ENCODE results near the gene WFDC1.

The WFDC1 gene

DNA sequence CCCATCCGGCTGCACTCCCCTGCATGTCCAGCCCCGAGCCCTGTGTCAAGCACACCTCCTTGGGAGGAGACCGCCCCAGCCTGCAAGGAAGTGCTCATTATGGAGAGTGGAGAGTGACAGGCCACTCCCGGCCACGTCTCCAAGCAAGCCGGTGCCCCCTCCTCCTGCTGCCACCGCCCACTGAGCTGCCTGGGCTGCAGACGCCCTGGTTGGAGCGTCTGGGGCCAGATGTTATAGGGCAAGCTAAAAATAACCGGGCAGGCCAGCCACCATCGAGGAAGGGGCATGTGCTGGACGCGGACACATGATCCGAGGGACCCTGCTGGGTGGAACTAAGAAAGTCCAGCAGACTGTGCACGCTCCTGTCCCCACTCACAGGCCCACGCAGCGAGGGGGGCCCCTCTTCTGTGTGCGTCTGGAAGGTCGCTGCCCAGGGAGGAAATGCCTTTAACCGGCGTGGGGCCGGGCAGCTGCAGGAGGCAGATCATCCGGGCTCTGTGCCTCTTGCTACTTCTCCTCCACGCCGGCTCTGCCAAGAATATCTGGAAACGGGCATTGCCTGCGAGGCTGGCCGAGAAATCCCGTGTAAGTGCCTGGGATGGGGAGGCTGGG is at the start of gene WFDC1:
Gene WFDC1, plus strand, starts transcription at position 348 of the 612 bp plus-strand sequence. Its CDS starts 94 bp downstream, at position 442.
- DNase-seq = no peak

- DNase-seq = peak; percentile 77 to 83
These were observed 48.6 kb upstream of the WFDC1 start for GRCh38 chr16:84245956-84246678.

- DNase-seq = peak; percentile 95 to 97
These were observed 48.0 kb upstream of the WFDC1 start for GRCh38 chr16:84246679-84247077.

- no peak for DNase-seq
These were observed 47.3 kb upstream of the WFDC1 start for GRCh38 chr16:84247331-84247730.

DNA sequence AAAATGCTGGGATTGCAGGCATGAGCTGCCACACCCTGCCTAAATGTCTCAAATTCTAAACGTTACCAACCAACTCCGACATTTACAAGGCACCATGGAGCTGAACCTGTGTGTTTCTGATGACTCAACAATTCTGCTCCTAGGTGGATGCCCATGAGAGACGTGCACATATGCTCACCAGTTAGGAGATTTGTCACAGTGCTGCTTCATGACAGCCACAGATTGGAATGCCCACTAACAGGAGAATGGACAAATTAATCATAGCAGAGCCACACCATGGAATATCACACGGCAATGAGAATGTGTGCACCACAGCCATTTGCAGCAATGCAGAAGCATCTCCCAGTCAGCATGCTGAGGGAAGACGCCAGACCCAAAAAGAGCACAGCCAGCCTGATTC is 46.8 kb upstream of the WFDC1 start:
- peak in 1 of 2 experiments; percentile 23 for DNase-seq

- no peak for DNase-seq
These were observed 42.5 kb upstream of the WFDC1 start for GRCh38 chr16:84252184-84252583.

GRCh38 chr16:84253173-84253572 is 41.5 kb upstream of the WFDC1 start:
- no peak for DNase-seq

DNA sequence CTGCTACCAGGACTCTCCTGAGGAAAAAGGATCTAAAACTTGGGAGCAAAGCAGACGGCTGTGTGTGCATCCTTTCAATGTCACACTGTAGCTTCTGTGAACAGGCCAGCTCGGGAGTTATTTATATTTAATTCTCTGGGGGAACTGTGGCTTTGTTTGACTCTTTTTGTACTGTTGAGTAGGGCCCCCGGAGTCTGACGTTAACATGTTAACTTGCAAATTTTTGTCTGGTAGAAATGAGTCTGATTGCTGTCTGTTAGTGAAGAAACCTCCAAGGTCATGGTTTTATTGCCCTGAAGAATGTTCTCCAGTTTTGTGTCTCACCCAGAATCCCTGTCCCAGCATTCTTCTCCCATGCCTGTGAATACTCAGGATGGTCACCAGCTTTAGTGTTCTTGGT is 40.6 kb upstream of the WFDC1 start:
- DNase-seq = no peak

DNA sequence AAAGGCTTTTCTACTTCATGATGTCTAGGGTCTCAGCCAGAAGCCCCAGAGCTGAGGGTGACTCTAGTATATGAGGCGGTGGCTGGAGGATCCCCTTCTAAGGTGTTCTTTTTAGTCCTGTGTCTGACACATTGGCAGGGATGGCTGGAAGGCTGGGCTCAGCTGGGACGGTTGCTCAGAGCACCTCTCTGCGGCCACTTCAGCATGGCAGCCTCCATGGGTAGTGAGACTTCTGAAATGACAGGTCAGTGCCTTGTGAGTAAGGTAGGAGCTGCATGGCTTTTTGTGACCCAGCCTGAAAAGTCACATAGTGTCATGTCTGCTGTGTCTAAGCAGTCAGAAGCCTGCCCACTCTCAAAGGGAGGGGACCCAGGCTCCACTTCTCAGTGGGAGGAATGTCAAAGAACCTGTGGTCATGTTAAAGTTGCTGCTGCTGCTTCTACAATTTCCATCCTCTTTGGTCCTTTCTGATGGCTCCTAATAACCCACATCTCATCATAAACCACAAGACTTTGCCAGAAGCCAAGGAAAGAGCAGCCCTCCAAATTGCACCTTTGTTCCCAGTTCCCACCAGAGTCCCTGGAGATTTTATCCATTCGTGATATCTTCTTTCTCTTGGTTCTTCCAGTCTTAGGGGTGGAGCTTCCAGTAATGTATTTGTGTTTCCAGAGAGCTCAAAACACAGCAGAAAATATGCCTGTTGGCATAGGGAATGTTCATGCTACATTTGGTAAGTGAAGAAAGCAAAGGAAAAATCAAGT is 39.4 kb upstream of the WFDC1 start:
- DNase-seq = no peak

DNA sequence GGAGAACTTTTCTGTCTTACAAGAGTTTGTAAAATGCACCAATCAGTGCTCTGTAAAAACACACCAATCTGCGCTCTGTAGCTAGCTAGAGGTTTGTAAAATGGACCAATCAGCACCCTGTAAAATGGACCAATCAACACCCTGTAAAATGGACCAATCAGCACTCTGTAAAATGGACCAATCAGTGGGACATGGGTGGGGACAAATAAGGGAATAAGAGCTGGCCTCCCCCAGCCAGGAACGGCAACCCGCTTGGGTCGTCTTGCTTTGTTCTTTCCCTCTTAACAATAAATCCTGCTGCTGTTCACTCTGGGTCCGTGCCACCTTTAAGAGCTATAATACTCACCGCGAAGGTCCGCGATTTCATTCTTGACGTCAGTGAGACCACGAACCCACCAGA is 36.4 kb upstream of the WFDC1 start:
- no peak for DNase-seq

- DNase-seq = no peak
These were observed 35.0 kb upstream of the WFDC1 start for GRCh38 chr16:84259691-84260090.

- no peak for DNase-seq
These were observed 33.7 kb upstream of the WFDC1 start for GRCh38 chr16:84260766-84261554.

GRCh38 chr16:84262031-84262430 is 32.6 kb upstream of the WFDC1 start:
- no peak for DNase-seq

- DNase-seq = no peak
These were observed 31.7 kb upstream of the WFDC1 start for GRCh38 chr16:84262939-84263338.

DNA sequence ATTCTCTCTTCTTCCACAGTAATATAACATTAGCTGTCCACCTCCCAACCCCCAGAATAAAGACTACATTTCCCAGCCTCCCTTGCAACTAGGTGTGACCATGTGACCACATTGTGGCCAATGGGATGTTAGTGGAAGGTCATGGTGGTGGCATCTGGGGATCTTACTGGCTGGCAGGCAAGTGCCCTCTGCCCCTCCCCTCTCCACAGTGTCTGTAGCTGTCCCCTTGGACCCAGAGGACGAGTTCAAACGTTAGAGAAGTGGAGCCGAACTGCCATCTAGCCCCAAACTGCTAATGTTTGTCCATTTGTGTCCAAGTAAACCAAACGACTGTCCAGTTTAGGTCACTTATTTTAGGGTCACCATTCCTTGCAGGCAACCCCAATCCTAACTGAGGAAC is 28.2 kb upstream of the WFDC1 start:
- peak; percentile 95 to 98 for DNase-seq

GRCh38 chr16:84267380-84267779 is 27.3 kb upstream of the WFDC1 start:
- DNase-seq = no peak

DNA sequence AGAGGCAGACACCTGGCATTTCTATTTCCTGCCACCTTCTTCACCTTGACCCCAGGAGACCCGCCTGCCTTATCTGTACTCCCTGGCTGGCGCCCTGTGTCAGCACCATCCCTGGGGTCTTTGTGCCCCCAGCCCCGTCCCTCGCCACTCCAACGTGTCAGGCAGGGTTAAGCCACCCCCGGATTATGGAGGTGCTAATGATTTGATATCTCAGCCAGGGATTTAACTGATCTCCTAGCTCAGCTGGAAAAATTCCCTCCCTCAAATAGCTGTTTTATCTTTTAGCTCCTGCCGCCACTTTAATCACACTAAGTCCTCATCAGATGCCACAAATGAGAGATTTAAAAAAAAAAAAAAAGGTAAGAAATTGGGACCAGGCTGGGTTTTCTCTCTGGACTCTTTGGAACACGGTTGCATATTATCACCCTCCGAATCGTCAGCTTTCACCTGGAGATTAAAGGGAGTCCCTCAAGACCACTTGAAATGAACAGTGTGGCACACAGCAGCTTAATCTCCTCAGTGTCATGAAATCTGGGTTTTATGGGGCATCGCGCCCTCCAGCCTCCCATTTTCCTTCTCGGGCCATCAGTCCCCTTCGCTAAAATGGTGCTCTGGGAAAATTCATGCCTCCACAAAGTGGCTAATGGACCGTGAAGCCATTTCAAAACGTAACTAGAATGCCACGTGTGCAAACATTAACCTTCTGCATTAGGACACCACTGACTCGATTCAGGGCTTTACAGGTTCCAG is 26.2 kb upstream of the WFDC1 start:
- DNase-seq = peak; percentile 94 to 96

DNA sequence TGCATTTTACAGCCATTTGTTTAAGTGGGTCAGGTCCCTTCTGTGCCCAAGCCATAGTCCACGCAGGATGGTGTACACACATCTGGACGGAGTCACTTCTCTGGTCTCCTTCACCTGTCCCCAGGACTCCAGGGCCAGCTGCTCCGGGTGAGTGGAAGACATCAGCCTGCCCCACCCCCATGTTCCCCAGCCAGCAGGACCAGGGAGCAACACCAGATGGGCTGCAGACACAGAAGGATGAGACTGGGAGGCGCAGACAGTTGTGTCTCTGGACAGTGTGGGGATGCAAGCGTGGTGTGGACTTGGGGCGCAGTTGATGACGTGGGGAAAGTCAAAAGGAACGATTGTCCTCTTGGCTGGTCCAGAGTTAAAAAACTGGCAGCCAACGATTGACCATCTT is 24.6 kb upstream of the WFDC1 start:
- DNase-seq = peak; percentile 72 to 90

- no peak for DNase-seq
These were observed 24.1 kb upstream of the WFDC1 start for GRCh38 chr16:84270531-84270930.

GRCh38 chr16:84271037-84271436 is 23.6 kb upstream of the WFDC1 start:
- DNase-seq = no peak

DNA sequence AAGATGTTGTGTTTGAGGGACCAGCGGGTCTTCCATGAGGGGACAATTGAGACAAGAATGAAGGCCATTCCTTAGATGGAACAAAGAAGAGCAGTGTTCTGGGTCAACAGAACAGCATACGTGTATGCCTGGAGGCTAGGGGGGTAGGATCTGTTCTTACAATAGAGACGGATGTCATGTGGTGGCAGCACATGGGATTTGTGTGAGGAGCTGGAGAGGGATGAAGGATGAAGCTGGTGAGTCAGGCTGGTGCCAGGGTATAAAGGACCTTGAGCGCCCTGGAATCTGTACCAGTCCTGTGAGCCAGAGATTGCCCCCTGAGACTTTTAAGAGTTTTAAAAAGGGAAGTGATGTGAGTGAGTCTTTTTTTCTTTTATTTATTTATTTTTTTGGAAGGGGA is 22.8 kb upstream of the WFDC1 start:
- peak; percentile 75 for DNase-seq

DNA sequence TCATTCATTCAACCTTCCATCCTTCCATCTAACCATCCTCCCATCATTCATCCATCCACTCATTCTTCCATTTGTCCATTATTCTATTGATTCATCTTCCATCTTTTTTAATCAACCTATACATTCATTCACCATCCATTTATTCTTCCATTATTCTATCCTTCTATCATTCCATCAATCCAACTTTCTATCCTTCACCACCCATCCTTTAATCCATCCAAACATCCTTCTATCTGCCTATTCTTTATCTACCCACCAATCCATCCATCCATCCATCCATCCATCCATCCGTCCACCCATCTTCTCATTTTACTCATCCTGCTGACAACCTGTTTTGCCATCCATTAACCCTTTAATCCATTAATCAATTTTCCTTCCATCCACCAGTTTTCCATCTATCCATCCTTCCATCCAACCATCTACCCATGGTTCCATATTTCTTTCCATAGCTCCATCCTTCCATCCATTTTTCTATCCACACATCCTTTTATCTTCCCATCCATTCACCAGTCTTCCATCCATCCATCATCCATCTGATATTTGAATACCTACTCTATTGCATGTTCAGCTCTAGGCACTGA is 21.8 kb upstream of the WFDC1 start:
- no peak for DNase-seq

Data from NCI-H524 (cell line).